Liver (tissue), 3 donors: ENCODE measurements around the gene LHFPL2.

Experiments
- GABPA ChIP-seq, 2 donors: IDR thresholded peaks in 1 of 2; conservative IDR thresholded peaks in 1 of 2; 2 replicates each; pipeline ENCODE4 v1.6.1; 2016; ENCODE audit warnings: antibody characterized with exemption in 2 of 2, mild to moderate bottlenecking in 1 of 2, moderate library complexity in 1 of 2
- JUND ChIP-seq, 2 donors: IDR thresholded peaks; 2 replicates each; pipeline ENCODE4 v1.6.1; 2016; ENCODE audit warnings: antibody characterized with exemption in 2 of 2
- RXRA ChIP-seq, 2 donors: IDR thresholded peaks; 2 replicates each; pipeline ENCODE4 v1.6.1; 2017 to 2018; ENCODE audit warnings: antibody characterized with exemption in 2 of 2, mild to moderate bottlenecking in 1 of 2
- TAF1 ChIP-seq: conservative IDR thresholded peaks from 2 replicates; pipeline ENCODE4 v1.6.1; 2016; ENCODE audit warnings: antibody characterized with exemption, mild to moderate bottlenecking
- YY1 ChIP-seq: IDR thresholded peaks from 2 replicates; pipeline ENCODE4 v1.6.1; 2016; ENCODE audit warnings: antibody characterized with exemption, mild to moderate bottlenecking
- TF ChIP-seq, protein P1 (sequence below): fragments of 150-350 bp; IDR thresholded peaks from 2 replicates; pipeline ENCODE4 v1.5.1; 2017; ENCODE audit warnings: improper control_type of control experiment, low read depth, low read length; ENCODE audit not compliant: missing input control
- TF ChIP-seq, protein P2 (sequence below): IDR thresholded peaks from 2 replicates; pipeline ENCODE4 v1.6.1; 2016; ENCODE audit warnings: antibody characterized with exemption, mild to moderate bottlenecking
- donor health status: healthy.
- donor health status: healthy.

DNA sequence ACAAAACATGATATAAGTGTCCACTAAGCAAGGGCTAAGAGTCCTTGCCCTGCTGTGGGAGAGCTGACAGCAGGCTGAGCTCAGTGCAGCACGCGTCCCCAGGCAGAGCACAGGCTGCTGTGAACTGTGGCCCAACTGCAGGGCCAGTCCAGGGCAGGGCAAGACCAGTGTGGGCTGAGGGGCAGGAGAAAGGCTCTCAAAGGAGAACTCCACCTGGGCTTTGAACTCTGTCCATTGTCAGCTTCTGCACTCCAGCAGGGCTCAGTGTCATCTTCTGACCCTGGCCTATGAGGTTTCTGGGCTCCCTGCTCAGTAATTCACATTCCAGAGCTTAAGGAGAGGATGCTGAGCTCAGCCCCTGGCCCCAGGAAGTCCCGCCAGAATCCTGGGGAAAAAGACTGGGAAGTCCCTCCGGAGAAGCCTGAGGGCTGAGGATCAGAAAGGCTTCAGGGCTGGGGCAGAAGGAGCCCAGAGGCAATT lies 37.4 kb downstream of the LHFPL2 start:
- TF ChIP-seq, protein P1, sequence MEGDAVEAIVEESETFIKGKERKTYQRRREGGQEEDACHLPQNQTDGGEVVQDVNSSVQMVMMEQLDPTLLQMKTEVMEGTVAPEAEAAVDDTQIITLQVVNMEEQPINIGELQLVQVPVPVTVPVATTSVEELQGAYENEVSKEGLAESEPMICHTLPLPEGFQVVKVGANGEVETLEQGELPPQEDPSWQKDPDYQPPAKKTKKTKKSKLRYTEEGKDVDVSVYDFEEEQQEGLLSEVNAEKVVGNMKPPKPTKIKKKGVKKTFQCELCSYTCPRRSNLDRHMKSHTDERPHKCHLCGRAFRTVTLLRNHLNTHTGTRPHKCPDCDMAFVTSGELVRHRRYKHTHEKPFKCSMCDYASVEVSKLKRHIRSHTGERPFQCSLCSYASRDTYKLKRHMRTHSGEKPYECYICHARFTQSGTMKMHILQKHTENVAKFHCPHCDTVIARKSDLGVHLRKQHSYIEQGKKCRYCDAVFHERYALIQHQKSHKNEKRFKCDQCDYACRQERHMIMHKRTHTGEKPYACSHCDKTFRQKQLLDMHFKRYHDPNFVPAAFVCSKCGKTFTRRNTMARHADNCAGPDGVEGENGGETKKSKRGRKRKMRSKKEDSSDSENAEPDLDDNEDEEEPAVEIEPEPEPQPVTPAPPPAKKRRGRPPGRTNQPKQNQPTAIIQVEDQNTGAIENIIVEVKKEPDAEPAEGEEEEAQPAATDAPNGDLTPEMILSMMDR = no peak
- no peak for TF ChIP-seq RXRA (IDR thresholded peaks at IDR 0.05)
- TF ChIP-seq GABPA (IDR thresholded peaks at IDR 0.05 in 1 of 2, conservative IDR thresholded peaks at IDR 0.05 in 1 of 2) = no peak
- TF ChIP-seq, protein P2, sequence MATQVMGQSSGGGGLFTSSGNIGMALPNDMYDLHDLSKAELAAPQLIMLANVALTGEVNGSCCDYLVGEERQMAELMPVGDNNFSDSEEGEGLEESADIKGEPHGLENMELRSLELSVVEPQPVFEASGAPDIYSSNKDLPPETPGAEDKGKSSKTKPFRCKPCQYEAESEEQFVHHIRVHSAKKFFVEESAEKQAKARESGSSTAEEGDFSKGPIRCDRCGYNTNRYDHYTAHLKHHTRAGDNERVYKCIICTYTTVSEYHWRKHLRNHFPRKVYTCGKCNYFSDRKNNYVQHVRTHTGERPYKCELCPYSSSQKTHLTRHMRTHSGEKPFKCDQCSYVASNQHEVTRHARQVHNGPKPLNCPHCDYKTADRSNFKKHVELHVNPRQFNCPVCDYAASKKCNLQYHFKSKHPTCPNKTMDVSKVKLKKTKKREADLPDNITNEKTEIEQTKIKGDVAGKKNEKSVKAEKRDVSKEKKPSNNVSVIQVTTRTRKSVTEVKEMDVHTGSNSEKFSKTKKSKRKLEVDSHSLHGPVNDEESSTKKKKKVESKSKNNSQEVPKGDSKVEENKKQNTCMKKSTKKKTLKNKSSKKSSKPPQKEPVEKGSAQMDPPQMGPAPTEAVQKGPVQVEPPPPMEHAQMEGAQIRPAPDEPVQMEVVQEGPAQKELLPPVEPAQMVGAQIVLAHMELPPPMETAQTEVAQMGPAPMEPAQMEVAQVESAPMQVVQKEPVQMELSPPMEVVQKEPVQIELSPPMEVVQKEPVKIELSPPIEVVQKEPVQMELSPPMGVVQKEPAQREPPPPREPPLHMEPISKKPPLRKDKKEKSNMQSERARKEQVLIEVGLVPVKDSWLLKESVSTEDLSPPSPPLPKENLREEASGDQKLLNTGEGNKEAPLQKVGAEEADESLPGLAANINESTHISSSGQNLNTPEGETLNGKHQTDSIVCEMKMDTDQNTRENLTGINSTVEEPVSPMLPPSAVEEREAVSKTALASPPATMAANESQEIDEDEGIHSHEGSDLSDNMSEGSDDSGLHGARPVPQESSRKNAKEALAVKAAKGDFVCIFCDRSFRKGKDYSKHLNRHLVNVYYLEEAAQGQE = no peak
- no peak for TF ChIP-seq TAF1
- TF ChIP-seq YY1 = no peak
- TF ChIP-seq JUND (IDR thresholded peaks at IDR 0.05) = no peak
